H9 (cell line): ENCODE measurements around the gene LAMB4. TPM values are rescaled to one million over a fixed set of nuclear protein-coding genes. Genes with fewer than 3 reads are reported as not detected.
A peak's percentile ranks its signal among the peaks of the same experiment; 100 is the strongest.

ENCODE experiments used
- DNase-seq: peaks from one replicate; pipeline ENCODE4 v3.0.0-alpha.2; 2017
- H2AFZ ChIP-seq: one replicate; pipeline ENCODE4 v1.6.1; 2013; ENCODE audit warnings: mild to moderate bottlenecking, low read length, control low read depth, moderate library complexity
- H2AK5ac ChIP-seq: 2 replicates; pipeline ENCODE4 v1.6.1; 2013; ENCODE audit warnings: low read length, control low read depth, mixed read lengths; ENCODE audit not compliant: insufficient read length
- H2BK120ac ChIP-seq: one replicate; pipeline ENCODE4 v1.6.1; 2013; ENCODE audit warnings: low read depth, mild to moderate bottlenecking, low read length, control low read depth, inconsistent platforms; ENCODE audit not compliant: poor library complexity, severe bottlenecking
- H2BK12ac ChIP-seq: 2 replicates; pipeline ENCODE4 v1.6.1; 2013; ENCODE audit warnings: low read length, control low read depth, mixed read lengths, low read depth; ENCODE audit not compliant: insufficient read length
- H2BK15ac ChIP-seq: 2 replicates; pipeline ENCODE4 v1.6.1; 2013; ENCODE audit warnings: low read depth, low read length, control low read depth
- H2BK20ac ChIP-seq: one replicate; pipeline ENCODE4 v1.6.1; 2013; ENCODE audit warnings: low read depth, mild to moderate bottlenecking, low read length, control low read depth, inconsistent platforms; ENCODE audit not compliant: poor library complexity, severe bottlenecking
- H2BK5ac ChIP-seq: 2 replicates; pipeline ENCODE4 v1.6.1; 2013; ENCODE audit warnings: low read length, control low read depth, mixed read lengths; ENCODE audit not compliant: insufficient read length
- H3K14ac ChIP-seq: 2 replicates; pipeline ENCODE4 v1.6.1; 2013; ENCODE audit warnings: low read length, control low read depth; ENCODE audit not compliant: insufficient read depth
- H3K18ac ChIP-seq: 2 replicates; pipeline ENCODE4 v1.6.1; 2013; ENCODE audit warnings: low read depth, mild to moderate bottlenecking, mixed read lengths, low read length, control low read depth; ENCODE audit not compliant: insufficient read length
- H3K23ac ChIP-seq: 2 replicates; pipeline ENCODE4 v1.6.1; 2013; ENCODE audit warnings: low read length, control low read depth, mixed read lengths, low read depth; ENCODE audit not compliant: insufficient read length
- H3K23me2 ChIP-seq: 2 replicates; pipeline ENCODE4 v1.6.1; 2013; ENCODE audit warnings: low read depth, mild to moderate bottlenecking, mixed read lengths, low read length, control low read depth; ENCODE audit not compliant: insufficient read length, poor library complexity, severe bottlenecking
- H3K27ac ChIP-seq: 2 replicates; pipeline ENCODE4 v1.5.1; 2013; ENCODE audit warnings: low read length, control low read depth, mixed read lengths, low read depth; ENCODE audit not compliant: insufficient read length
- H3K27me3 ChIP-seq: 2 replicates; pipeline ENCODE4 v1.6.1; 2013; ENCODE audit warnings: low read length, control low read depth, inconsistent platforms; ENCODE audit not compliant: insufficient read depth
- H3K4ac ChIP-seq: 2 replicates; pipeline ENCODE4 v1.6.1; 2013; ENCODE audit warnings: low read depth, mild to moderate bottlenecking, control low read depth, inconsistent platforms, low read length, moderate library complexity
- H3K4me1 ChIP-seq: 2 replicates; pipeline ENCODE4 v1.6.1; 2013; ENCODE audit warnings: low read length, control low read depth, inconsistent platforms; ENCODE audit not compliant: insufficient read depth
- H3K4me2 ChIP-seq: 2 replicates; pipeline ENCODE4 v1.6.1; 2013; ENCODE audit warnings: low read length, control low read depth, mixed read lengths; ENCODE audit not compliant: insufficient read length, insufficient read depth
- H3K56ac ChIP-seq: 2 replicates; pipeline ENCODE4 v1.6.1; 2013; ENCODE audit warnings: low read depth, mild to moderate bottlenecking, mixed read lengths, low read length, control low read depth; ENCODE audit not compliant: insufficient read length
- H3K79me1 ChIP-seq: 2 replicates; pipeline ENCODE4 v1.6.1; 2013; ENCODE audit warnings: low read depth, mild to moderate bottlenecking, moderate library complexity, low read length, control low read depth, inconsistent platforms; ENCODE audit not compliant: insufficient read depth, poor library complexity, severe bottlenecking
- H3K79me2 ChIP-seq: 2 replicates; pipeline ENCODE4 v1.6.1; 2013; ENCODE audit warnings: low read length, control low read depth, inconsistent platforms; ENCODE audit not compliant: insufficient read depth
- H3K9ac ChIP-seq: 2 replicates; pipeline ENCODE4 v1.6.1; 2013; ENCODE audit warnings: low read length, control low read depth, mixed read lengths; ENCODE audit not compliant: insufficient read length; ENCODE audit errors: extremely low read depth
- H3K9me3 ChIP-seq: one replicate; pipeline ENCODE4 v1.6.1; 2013; ENCODE audit warnings: low read depth, low read length, inconsistent platforms; ENCODE audit not compliant: control insufficient read depth
- H3T11ph ChIP-seq: one replicate; pipeline ENCODE4 v1.6.1; 2013; ENCODE audit warnings: mild to moderate bottlenecking, low read length, control low read depth, inconsistent platforms
- H4K20me1 ChIP-seq: one replicate; pipeline ENCODE4 v1.6.1; 2013; ENCODE audit not compliant: control insufficient read depth, insufficient read length, insufficient read depth
- H4K5ac ChIP-seq: 2 replicates; pipeline ENCODE4 v1.6.1; 2013; ENCODE audit warnings: low read depth, mild to moderate bottlenecking, mixed read lengths, low read length, control low read depth; ENCODE audit not compliant: insufficient read length
- H4K8ac ChIP-seq: replicated peaks from 2 replicates; pipeline ENCODE4 v1.6.1; 2013; ENCODE audit warnings: low read length, control low read depth, mixed read lengths, low read depth; ENCODE audit not compliant: insufficient read length
- H4K91ac ChIP-seq: 2 replicates; pipeline ENCODE4 v1.6.1; 2013; ENCODE audit warnings: low read depth, mild to moderate bottlenecking, moderate library complexity, mixed read lengths, low read length, control low read depth; ENCODE audit not compliant: insufficient read length
- H3K27ac Mint-ChIP-seq, 3 experiments: 2 replicates in 2 of 3; 3 replicates in 1 of 3; pipeline ENCODE4 v1.8.0; 2020 to 2021; ENCODE audit warnings: mixed read lengths in 3 of 3, mild to moderate bottlenecking in 1 of 3, moderate library complexity in 1 of 3
- H3K27me3 Mint-ChIP-seq: 2 replicates; pipeline ENCODE4 v1.8.0; 2021; ENCODE audit warnings: low read depth, mild to moderate bottlenecking, moderate library complexity, mixed read lengths
- H3K36me3 Mint-ChIP-seq, 3 experiments: 2 replicates in 2 of 3; 3 replicates in 1 of 3; pipeline ENCODE4 v1.8.0; 2020 to 2021; ENCODE audit warnings: low read depth in 3 of 3, mixed read lengths in 3 of 3; ENCODE audit not compliant: insufficient read depth in 1 of 3
- H3K4me1 Mint-ChIP-seq, 2 experiments: 2 replicates each; pipeline ENCODE4 v1.8.0; 2020; ENCODE audit warnings: mixed read lengths in 2 of 2
- H3K4me3 Mint-ChIP-seq, 2 experiments: 2 replicates in 1 of 2; 3 replicates in 1 of 2; pipeline ENCODE4 v1.8.0; 2020 to 2021; ENCODE audit warnings: mild to moderate bottlenecking in 2 of 2, mixed read lengths in 2 of 2, moderate library complexity in 1 of 2
- H3K9me3 Mint-ChIP-seq, 2 experiments: 2 replicates in 1 of 2; 3 replicates in 1 of 2; pipeline ENCODE4 v1.8.0; 2020; ENCODE audit warnings: mild to moderate bottlenecking in 2 of 2, mixed read lengths in 2 of 2, moderate library complexity in 1 of 2
- CTCF ChIP-seq: fragments of 200-600 bp; sonication (generic); conservative IDR thresholded peaks from 3 replicates; pipeline ENCODE4 v1.8.0; 2021; ENCODE audit warnings: antibody characterized with exemption, mild to moderate bottlenecking
- WGBS: extraction: QIAGEN DNeasy Blood & Tissue Kit; methylation state at CpG from one replicate; pipeline ENCODE4 v1.1.7; 2013; ENCODE audit warnings: missing lambda C conversion rate, low lambda C conversion rate, mixed read lengths; ENCODE audit not compliant: insufficient read length; ENCODE audit errors: extremely low coverage; 5-methylcytosine and 5-hydroxymethylcytosine counted together
- total RNA-seq: library from RNA; stranded (reverse); gene quantifications from 2 replicates; pipeline ENCODE4 v1.2.1, GENCODE V29; 2021

Gene LAMB4
- total RNA-seq, 1 experiment from 2014 or later: not detected

DNA sequence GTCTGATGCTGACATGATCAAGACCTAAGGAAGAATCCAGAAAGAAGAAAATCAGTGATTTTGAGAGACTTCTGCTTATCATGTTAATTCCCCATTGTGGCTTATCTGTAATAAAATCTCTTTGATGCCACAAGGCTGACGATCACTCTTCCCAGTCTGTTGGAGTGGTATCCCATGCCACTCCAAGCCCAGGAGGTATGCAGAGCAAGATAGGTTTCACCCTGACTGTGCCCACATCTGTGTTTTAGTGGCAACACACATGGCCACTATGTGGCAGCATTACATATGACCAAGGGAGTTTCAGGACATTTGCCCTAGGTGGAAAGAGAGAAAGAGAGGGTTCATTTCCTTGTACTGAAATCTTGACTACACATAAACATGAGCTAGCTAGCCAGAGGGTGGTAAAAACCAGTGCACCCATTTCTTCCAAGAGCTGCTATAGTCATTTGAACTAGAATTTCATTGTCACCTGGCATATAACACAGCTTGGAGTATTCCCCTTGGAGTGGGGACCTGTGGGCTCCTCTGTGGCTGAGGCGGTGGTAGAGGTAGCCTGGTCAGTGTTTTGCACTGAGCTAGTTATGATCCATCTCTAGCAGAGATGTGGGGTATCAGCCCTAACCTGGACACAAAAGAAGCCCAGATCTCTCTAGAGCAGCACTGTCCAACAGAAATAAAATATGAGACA lies 20.8 kb downstream of the LAMB4 start:
- H3K9ac ChIP-seq: no peak overlapping the region
- no peak overlapping the region for H3T11ph ChIP-seq
- no peak overlapping the region for H3K56ac ChIP-seq
- H4K91ac ChIP-seq: no peak overlapping the region
- H3K23me2 ChIP-seq: no peaks in the 10 kb centered on the region
- no peak for DNase-seq
- no peak overlapping the region for H3K14ac ChIP-seq
- H3K79me1 ChIP-seq: no peaks in the 10 kb centered on the region
- H3K4me2 ChIP-seq: no peak overlapping the region
- H3K4me1 ChIP-seq: no peaks in the 10 kb centered on the region
- no peaks in the 10 kb centered on the region for H3K4me1 Mint-ChIP-seq
- H2BK12ac ChIP-seq: no peak overlapping the region
- H2AK5ac ChIP-seq: no peak overlapping the region
- no peak overlapping the region for H3K18ac ChIP-seq
- no peak overlapping the region for H2BK15ac ChIP-seq
- TF ChIP-seq CTCF: peak; percentile 51
- H3K4me3 Mint-ChIP-seq: no peak overlapping the region
- H3K9me3 Mint-ChIP-seq: no peaks in the 10 kb centered on the region
- no peaks in the 10 kb centered on the region for H3K27me3 ChIP-seq
- H2AFZ ChIP-seq: no peak overlapping the region
- no peaks in the 10 kb centered on the region for H3K9me3 ChIP-seq
- no peak overlapping the region for H4K8ac ChIP-seq
- H3K23ac ChIP-seq: no peak overlapping the region
- no peak overlapping the region for H2BK120ac ChIP-seq
- no peak overlapping the region for H3K27ac ChIP-seq
- no peak overlapping the region for H2BK5ac ChIP-seq
- H4K5ac ChIP-seq: no peak overlapping the region
- no CpG with 5 or more reads among the region's 2 CpGs for WGBS
- H3K27ac Mint-ChIP-seq: peak overlapping the region in 1 of 3 experiments; percentile 25; a peak in 1 of 7 replicates
- H3K36me3 Mint-ChIP-seq: no peaks in the 10 kb centered on the region
- H3K4ac ChIP-seq: no peak overlapping the region
- no peaks in the 10 kb centered on the region; the same call in 1 of the 2 replicates for H3K27me3 Mint-ChIP-seq
- no peak overlapping the region for H2BK20ac ChIP-seq
- H4K20me1 ChIP-seq: no peaks in the 10 kb centered on the region
- no peaks in the 10 kb centered on the region for H3K79me2 ChIP-seq
